Activated CD4-positive, alpha-beta T cell treated with anti-CD3 and anti-CD28 coated beads for 1 hour (primary cell): ENCODE results near the gene COX7A1.
"Not testable (repeated sequence)": the region's sequence is repeated elsewhere in the genome, so short reads cannot be mapped to it uniquely, and the experiment has no call there.

ENCODE experiments used
- DNase-seq: peaks from one replicate; pipeline ENCODE4 v3.0.0-alpha.2; 2020

Gene COX7A1

GRCh38 chr19:36152352-36153091 is at the start of gene COX7A1:
COX7A1 (minus strand) TSS chr19:36152447; CDS start chr19:36152407, 40 bp downstream.
- no peak for DNase-seq

GRCh38 chr19:36201684-36202083 is 49.4 kb upstream of the COX7A1 start:
- no peak for DNase-seq

GRCh38 chr19:36198119-36198518 is 45.9 kb upstream of the COX7A1 start:
- DNase-seq = no peak

GRCh38 chr19:36196249-36196648 is 44.0 kb upstream of the COX7A1 start:
- no peak for DNase-seq

- DNase-seq = not testable (repeated sequence)
These were observed 34.5 kb upstream of the COX7A1 start for GRCh38 chr19:36186722-36187121.

- no peak for DNase-seq
These were observed 31.0 kb upstream of the COX7A1 start for GRCh38 chr19:36183245-36183628.

- DNase-seq = no peak
These were observed 30.5 kb upstream of the COX7A1 start for GRCh38 chr19:36182612-36183244.

GRCh38 chr19:36179077-36179476 is 26.8 kb upstream of the COX7A1 start:
- not testable (repeated sequence) for DNase-seq

GRCh38 chr19:36173846-36174245 is 21.6 kb upstream of the COX7A1 start:
- not testable (repeated sequence) for DNase-seq

- no peak for DNase-seq
These were observed 20.6 kb upstream of the COX7A1 start for GRCh38 chr19:36172852-36173251.

- DNase-seq = no peak
These were observed 17.0 kb upstream of the COX7A1 start for GRCh38 chr19:36169084-36169760.

GRCh38 chr19:36163813-36164212 is 11.6 kb upstream of the COX7A1 start:
- DNase-seq = no peak

GRCh38 chr19:36160821-36161596 is 8.8 kb upstream of the COX7A1 start:
- no peak for DNase-seq

GRCh38 chr19:36153126-36153525 is 879 bp upstream of the COX7A1 start:
- DNase-seq = no peak

GRCh38 chr19:36152019-36152351 is 262 bp downstream of the COX7A1 start:
- no peak for DNase-seq

- no peak for DNase-seq
These were observed 866 bp downstream of the COX7A1 start for GRCh38 chr19:36151144-36152018.

GRCh38 chr19:36150586-36150985 is 1.7 kb downstream of the COX7A1 start:
- no peak for DNase-seq

- DNase-seq = no peak
These were observed 2.4 kb downstream of the COX7A1 start for GRCh38 chr19:36149673-36150406.

GRCh38 chr19:36144624-36145023 is 7.6 kb downstream of the COX7A1 start:
- DNase-seq = no peak

- no peak for DNase-seq
These were observed 9.8 kb downstream of the COX7A1 start for GRCh38 chr19:36142496-36142895.

GRCh38 chr19:36142046-36142445 is 10.2 kb downstream of the COX7A1 start:
- DNase-seq = no peak
